ENCODE results near the gene RBM20. TPM values are rescaled to one million over a fixed set of nuclear protein-coding genes. Genes with fewer than 3 reads are reported as not detected.
A peak's percentile ranks its signal among the peaks of the same experiment; 100 is the strongest.
"Not testable (repeated sequence)": the region's sequence is repeated elsewhere in the genome, so short reads cannot be mapped to it uniquely, and the experiment has no call there.

The RBM20 gene
- total RNA-seq, 1 experiment from 2014 or later, result 4.2 TPM

DNA sequence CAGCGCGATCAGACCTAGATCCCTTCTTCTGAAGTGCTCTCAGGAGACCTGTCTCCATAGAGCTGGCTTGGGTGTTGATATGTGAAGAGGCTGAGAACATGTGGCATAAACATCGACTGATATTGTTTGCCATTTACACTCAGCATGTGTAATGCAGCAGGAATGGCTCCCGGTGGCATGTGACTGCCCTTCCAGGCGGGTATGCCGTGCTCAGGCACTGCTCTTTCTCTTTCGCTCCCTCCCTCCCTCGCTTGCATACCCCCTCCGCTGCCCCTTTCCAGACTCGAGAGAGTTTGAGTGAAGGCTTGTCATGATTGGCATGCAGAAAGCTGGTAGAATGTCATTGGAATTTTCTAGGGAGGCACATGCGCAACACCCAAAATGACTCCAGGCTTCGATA is 120.2 kb downstream of the RBM20 start:
- DNase-seq (ENCODE audit: low spot score), result no peak

- DNase-seq (ENCODE audit: low spot score), result no peak
Measured at GRCh38 chr10:110764793-110765512, 120.8 kb downstream of the RBM20 start.

- no peak for DNase-seq (ENCODE audit: low spot score)
Measured at GRCh38 chr10:110765513-110766319, 121.6 kb downstream of the RBM20 start.

GRCh38 chr10:110767601-110768000 is 123.5 kb downstream of the RBM20 start:
- DNase-seq (ENCODE audit: low spot score), result not testable (repeated sequence)

GRCh38 chr10:110770243-110770642 is 126.1 kb downstream of the RBM20 start:
- DNase-seq (ENCODE audit: low spot score), result no peak

DNA sequence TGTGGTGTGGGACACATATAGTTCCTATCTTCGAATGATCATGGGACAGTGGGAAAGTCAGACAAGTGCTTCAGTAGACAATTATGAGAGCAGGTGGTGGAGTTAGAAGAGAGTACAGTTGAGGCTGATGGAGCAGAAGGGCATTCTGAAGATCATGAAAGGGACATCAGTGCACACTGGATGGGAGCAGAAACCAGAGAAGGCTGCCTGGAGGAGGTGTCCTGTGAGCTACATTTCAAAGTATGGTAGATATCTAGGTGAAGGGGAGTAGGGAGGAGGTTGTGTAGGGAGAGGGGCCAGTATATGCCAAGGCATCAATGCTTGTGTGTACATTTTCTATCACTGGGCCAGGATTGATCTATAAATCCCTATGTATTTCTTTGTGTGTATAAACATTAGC is 127.3 kb downstream of the RBM20 start:
- no peak for DNase-seq (ENCODE audit: low spot score)

DNA sequence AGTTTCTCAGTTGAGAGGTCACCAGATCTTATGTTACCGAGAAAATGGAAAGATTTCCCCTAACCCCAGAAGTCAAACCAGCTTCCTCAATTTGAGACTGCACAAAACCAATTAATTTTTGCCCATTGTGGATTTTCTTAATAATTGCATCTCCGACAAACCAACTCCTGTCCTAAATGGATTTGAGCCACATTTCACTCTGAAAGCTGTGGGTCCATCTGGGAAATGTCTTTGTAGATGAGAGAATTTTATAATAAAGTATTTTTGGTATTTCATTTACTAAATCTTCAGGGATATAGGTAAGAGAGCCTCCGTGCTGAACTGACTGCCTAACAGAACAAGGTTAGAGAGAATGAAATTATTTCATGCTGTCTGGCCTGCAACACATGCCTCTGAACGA is 127.9 kb downstream of the RBM20 start:
- no peak for DNase-seq (ENCODE audit: low spot score)

- no peak for DNase-seq (ENCODE audit: low spot score)
Measured at GRCh38 chr10:110772454-110773025, 128.4 kb downstream of the RBM20 start.

DNA sequence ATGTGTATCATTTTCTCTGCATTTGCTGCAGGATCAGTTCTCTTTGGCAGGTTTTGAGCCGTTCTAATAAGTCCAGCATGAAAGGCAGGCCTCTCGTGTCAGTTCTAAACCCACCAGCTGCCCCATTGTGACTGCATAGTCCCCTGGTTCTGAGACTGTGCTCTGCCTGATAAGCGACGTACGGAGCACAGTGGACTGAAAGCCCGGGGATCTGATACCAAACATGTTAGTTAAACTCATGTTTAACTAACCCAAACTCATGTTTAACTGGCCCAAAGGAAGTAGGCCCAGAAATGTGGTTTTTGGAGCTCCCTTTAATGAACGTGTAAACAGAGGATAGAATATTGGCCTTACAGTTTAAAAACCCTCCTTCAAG is 129.5 kb downstream of the RBM20 start:
- no peak for DNase-seq (ENCODE audit: low spot score)

DNA sequence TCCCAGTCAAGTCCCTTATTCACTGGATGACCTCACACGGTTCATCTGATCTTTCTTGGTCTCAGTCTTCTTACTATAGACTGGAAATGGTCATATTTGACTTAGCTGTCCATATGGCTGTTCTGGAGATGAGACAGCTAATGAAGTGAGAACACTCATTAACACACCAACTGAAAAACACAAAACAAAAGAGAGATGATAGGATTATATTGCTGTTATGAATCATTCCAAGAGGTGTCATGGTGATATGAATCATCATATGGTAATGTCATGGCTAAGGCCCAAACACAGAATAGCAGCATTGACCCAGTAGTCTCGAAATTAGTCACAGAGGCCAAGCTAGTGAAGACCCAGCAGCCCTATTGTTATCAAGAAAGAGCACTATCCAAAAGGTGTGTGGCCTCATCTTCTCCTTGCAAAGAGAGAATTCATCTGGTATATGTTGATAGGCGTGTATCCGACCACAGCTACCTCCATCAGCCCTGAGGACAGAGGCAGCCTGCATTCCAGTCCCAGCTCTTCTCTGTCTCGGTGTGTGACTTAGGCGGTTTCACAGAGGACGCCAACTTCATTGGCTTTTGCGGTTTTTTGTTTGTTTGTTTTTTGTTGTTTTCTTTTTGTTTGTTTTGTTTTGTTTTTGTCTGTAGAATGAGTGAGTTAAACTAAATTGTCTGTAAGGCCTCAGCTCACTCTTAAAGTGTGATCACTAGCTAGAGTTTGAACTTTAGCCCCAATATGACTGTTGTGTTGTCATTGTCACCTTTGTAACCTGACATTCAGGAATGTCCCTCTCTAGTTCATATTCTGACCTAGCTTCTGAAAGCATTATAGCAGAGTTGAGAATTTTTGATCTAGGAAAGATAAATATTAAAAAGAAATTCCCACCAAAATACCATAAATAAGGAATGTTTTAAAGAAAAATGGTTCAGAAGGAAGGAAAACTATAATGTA is 130.2 kb downstream of the RBM20 start:
- peak; percentile 22 for DNase-seq (ENCODE audit: low spot score)

DNA sequence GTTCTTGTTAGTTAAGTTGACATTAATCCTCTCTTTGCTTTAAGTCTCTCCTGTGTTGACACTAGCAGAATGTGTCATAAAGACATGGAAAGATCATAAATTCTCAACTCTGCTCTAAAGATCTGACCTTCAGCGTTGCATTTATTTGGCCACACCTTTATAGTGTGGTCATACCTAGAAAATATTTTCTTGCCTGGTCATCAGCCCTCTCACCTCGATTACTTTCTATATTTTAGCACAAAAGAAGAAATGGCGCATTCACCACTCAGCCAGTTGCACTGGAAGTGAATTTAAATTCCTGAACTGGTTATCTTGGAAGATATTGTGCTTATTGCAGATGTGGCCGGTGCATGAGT is 130.9 kb downstream of the RBM20 start:
- DNase-seq (ENCODE audit: low spot score), result no peak

DNA sequence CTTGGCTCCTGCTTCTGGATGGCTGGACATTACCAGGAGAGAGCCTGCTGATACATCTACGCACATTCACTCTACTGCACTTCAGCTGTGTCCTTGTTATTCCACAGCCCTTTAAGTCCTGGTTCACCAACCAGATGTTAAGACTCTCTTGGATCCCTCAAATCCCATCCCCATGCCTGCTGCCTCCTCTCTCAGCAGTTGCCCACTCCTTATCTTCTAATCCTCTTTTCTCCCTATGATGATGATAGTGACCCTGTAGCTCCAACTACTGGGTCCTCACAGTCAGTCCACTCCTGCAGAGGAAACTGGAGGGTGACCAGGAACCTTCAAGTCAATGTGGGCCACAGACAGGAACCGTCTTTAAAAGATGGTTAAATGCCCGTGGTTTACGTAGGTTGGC is 131.3 kb downstream of the RBM20 start:
- no peak for DNase-seq (ENCODE audit: low spot score)

GRCh38 chr10:110777017-110777416 is 132.9 kb downstream of the RBM20 start:
- DNase-seq (ENCODE audit: low spot score), result no peak

- DNase-seq (ENCODE audit: low spot score), result no peak
Measured at GRCh38 chr10:110777661-110778060, 133.5 kb downstream of the RBM20 start.

DNA sequence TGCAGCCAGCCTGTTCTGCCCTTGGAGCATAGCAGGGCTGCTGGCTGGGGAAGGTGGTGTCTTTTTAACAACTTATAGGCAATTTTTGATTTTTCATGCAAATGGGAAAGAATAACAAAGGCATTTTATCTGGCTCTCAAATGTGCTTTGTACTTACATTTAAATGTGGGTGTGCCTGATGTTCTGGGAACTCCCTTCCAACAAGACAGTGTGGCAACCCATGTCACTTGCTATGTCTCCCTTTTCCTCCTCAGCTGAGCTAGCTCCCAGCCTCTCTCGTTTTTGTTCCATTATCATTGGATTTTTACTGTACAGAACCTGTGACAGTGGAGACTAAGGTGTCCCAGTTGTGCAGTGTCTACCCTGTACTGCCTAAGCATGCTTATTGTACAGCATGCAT is 134.1 kb downstream of the RBM20 start:
- no peak for DNase-seq (ENCODE audit: low spot score)

- DNase-seq (ENCODE audit: low spot score), result no peak
Measured at GRCh38 chr10:110779489-110779888, 135.4 kb downstream of the RBM20 start.

DNA sequence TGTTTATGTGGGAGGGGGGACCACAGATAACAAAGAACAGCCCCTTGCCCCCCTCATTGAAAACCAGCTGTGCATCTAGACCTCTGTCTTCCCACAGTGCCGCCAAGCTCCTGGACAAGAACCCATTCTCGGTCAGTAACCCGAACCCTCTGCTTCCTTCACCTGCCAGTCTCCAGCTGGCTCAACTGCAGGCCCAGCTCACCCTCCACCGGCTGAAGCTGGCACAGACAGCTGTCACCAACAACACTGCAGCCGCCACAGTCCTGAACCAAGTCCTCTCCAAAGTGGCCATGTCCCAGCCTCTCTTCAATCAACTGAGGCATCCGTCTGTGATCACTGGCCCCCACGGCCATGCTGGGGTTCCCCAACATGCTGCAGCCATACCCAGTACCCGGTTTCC is 136.6 kb downstream of the RBM20 start:
- no peak for DNase-seq (ENCODE audit: low spot score)

- DNase-seq (ENCODE audit: low spot score), result no peak
Measured at GRCh38 chr10:110781139-110781538, 137.0 kb downstream of the RBM20 start.

- no peak for DNase-seq (ENCODE audit: low spot score)
Measured at GRCh38 chr10:110782616-110783015, 138.5 kb downstream of the RBM20 start.

GRCh38 chr10:110783509-110784107 is 139.5 kb downstream of the RBM20 start:
- no peak for DNase-seq (ENCODE audit: low spot score)

DNA sequence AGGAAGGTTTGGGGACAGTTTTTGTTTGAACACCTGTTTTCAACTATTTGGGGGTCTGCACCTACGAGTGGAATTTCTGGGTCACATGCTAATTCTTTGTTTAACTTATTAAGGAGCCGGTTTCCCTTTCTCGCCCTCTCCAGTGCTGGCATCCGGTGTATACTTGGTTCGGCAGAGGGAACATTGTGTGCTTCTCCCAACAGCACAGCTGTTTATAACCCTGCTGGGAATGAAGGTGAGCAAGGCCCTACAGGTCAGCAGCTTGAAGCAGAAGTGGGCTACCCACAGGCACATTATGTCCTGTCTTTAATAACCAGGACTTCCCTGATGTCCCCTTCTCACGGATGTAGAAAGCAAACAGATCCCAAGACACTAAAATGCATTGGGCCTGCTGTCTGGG is 140.1 kb downstream of the RBM20 start:
- DNase-seq (ENCODE audit: low spot score), result no peak

GRCh38 chr10:110786172-110786571 is 142.0 kb downstream of the RBM20 start:
- DNase-seq (ENCODE audit: low spot score), result no peak
